Activated B cell treated with CpG ODN at 0.5 μM for 24 hours (primary cell): ENCODE data around the gene COL23A1. TPM values are rescaled to one million over a fixed set of nuclear protein-coding genes. Genes with fewer than 3 reads are reported as not detected.
"Not testable (repeated sequence)": the region's sequence is repeated elsewhere in the genome, so short reads cannot be mapped to it uniquely, and the experiment has no call there.

Source experiments
- ATAC-seq: fragments of 200-7000 bp; cut with Tn5 transposase; one replicate; pipeline ENCODE4 v1.10.0; 2021; ENCODE audit warnings: low read depth, mild to moderate bottlenecking, moderate library complexity
- CTCF ChIA-PET: fragments of 350-600 bp; sonication (Branson Sonifier 250); formaldehyde crosslinking; loops from one replicate; lab custom pipeline; 2021; ENCODE audit warnings: antibody characterized with exemption; lab: Charles Lee
- POLR2A ChIA-PET: fragments of 350-600 bp; sonication (Branson Sonifier 250); formaldehyde crosslinking; loops from one replicate; lab custom pipeline; 2021; ENCODE audit warnings: antibody characterized with exemption; lab: Charles Lee
- DNase-seq: peaks from one replicate; pipeline ENCODE4 v3.0.0; 2022
- H3K27ac Mint-ChIP-seq: one replicate; pipeline ENCODE4 v1.8.0; 2020; ENCODE audit warnings: mixed read lengths
- H3K27me3 Mint-ChIP-seq: one replicate; pipeline ENCODE4 v1.8.0; 2021; ENCODE audit warnings: mixed read lengths
- H3K36me3 Mint-ChIP-seq: one replicate; pipeline ENCODE4 v1.8.0; 2021; ENCODE audit warnings: low read depth, mixed read lengths
- H3K4me1 Mint-ChIP-seq: one replicate; pipeline ENCODE4 v1.8.0; 2021; ENCODE audit warnings: mixed read lengths
- H3K4me3 Mint-ChIP-seq: one replicate; pipeline ENCODE4 v1.8.0; 2020; ENCODE audit warnings: mild to moderate bottlenecking, mixed read lengths
- H3K9me3 Mint-ChIP-seq: one replicate; pipeline ENCODE4 v1.8.0; 2020; ENCODE audit warnings: mixed read lengths
- intact Hi-C: fragments of 100-400 bp; cut with micrococcal nuclease; formaldehyde crosslinking; loops from one replicate; pipeline ENCODE4 v1.15.1; 2024
- total RNA-seq: library from RNA; stranded (reverse); gene quantifications from 2 replicates; pipeline ENCODE4 v1.2.3, GENCODE V29; 2022
- TF ChIP-seq, protein P1 (sequence below): fragments of 200-600 bp; IDR thresholded peaks from one replicate; pipeline ENCODE4 v1.8.0; 2022; ENCODE audit warnings: antibody characterized with exemption, mild to moderate bottlenecking

COL23A1 gene
- total RNA-seq, 1 donor from 2014 or later: not detected

DNA sequence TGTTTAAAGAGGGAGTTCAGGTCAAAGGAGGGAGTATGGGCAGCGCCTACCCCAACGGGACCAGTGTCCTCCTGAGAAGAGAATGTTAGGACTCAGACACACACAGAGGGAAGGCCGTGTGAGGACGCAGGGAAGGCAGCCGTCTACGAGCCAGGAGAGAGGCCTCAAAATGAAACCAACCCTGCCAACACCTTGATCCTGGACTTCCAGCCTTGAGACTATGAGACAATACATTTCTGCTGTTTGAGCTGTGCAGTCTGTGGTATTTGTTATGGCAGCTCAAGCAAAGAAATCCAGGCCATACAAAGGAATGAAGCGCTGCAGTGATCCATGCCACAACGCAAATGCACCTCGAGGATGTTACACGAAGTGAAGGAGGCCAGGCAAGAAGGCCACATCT is 97.9 kb downstream of the COL23A1 start:
- no peaks in the 10 kb centered on the region for H3K9me3 Mint-ChIP-seq
- H3K4me3 Mint-ChIP-seq: no peak overlapping the region
- H3K27me3 Mint-ChIP-seq: peaks cover 16% of the 10 kb centered on the region
- no peaks in the 10 kb centered on the region for H3K36me3 Mint-ChIP-seq
- TF ChIP-seq, protein P1, sequence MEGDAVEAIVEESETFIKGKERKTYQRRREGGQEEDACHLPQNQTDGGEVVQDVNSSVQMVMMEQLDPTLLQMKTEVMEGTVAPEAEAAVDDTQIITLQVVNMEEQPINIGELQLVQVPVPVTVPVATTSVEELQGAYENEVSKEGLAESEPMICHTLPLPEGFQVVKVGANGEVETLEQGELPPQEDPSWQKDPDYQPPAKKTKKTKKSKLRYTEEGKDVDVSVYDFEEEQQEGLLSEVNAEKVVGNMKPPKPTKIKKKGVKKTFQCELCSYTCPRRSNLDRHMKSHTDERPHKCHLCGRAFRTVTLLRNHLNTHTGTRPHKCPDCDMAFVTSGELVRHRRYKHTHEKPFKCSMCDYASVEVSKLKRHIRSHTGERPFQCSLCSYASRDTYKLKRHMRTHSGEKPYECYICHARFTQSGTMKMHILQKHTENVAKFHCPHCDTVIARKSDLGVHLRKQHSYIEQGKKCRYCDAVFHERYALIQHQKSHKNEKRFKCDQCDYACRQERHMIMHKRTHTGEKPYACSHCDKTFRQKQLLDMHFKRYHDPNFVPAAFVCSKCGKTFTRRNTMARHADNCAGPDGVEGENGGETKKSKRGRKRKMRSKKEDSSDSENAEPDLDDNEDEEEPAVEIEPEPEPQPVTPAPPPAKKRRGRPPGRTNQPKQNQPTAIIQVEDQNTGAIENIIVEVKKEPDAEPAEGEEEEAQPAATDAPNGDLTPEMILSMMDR: no peak
- ATAC-seq: no peak
- H3K27ac Mint-ChIP-seq: no peak overlapping the region
- CTCF ChIA-PET: no interaction called here
- intact Hi-C loops: no loop called here
- POLR2A ChIA-PET: no interaction called here
- H3K4me1 Mint-ChIP-seq: no peaks in the 10 kb centered on the region
- DNase-seq: no peak

DNA sequence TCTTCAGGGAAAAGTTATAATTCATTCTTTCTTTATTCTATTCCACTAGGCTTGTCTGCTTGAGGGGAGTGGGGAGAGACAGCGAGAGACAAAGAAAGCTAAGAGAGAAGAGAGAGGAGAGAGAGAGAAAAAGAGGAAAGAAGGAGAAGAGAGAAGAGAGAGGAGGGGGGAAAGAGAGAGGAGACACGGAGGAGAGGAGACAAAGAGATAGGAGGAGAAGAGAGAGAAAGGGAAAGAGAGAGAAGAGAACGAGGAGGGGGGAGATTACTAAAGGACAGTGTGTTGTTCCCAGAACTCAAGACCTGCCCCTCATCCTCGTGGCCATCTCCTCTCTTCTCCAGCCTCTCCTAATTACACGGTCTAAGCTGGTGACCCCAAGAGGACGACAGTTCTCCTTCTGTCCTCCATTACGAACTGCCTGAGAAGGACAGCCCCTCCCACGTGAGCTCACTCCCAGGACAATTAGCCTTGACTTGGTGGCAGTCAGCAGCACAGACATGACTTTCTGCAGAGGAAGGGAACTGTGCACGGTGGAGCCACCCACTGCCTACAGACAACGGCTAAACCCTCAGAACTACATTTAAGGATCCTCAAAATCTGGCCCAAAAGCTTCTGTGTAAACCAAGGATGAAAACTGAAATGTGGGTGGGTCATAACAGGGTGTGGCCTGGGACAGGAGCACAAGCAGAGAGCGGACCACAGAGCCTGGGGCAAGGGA is 99.1 kb downstream of the COL23A1 start:
- POLR2A ChIA-PET: no interaction called here
- CTCF ChIA-PET: no interaction called here

DNA sequence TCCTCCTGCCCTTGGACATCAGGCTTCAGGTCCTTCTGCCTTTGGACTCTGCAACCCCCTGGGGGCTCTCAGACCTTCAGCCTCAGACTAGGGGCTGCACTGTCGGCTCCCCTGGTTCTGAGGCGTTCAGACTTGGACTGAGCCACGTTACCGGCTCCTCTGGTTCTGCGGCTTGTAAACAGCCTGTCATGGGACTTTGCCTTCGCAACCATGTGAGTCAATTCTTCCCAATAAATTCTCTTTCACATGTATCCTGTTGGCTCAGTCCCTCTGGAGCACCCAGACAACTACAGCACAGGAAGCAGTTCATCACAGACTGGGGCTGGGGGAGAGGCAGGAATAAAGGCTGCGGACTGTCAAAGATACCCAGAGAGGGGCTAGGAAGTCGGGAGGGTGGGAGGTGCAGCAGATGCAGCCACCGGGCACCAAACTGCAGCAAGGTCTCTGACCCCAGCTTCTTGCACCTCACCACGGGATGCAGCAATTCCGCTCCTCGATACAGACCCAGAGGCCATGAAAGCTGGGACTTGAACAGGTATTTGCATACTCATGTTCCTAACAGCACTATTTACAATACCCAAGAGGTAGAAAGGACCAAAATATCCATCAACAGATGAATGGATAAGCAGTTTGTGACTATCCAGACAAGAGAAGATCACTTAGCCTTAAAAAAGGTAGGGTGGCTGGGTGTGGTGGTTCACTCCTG is 100.8 kb downstream of the COL23A1 start:
- CTCF ChIA-PET: no interaction called here
- POLR2A ChIA-PET: no interaction called here
- H3K9me3 Mint-ChIP-seq: no peaks in the 10 kb centered on the region
- H3K4me3 Mint-ChIP-seq: no peak overlapping the region
- H3K36me3 Mint-ChIP-seq: no peaks in the 10 kb centered on the region
- no peak overlapping the region for H3K27ac Mint-ChIP-seq
- intact Hi-C loops: no loop called here
- H3K4me1 Mint-ChIP-seq: no peaks in the 10 kb centered on the region
- TF ChIP-seq, protein P1: no peak
- no peak for ATAC-seq
- peaks cover 17% of the 10 kb centered on the region for H3K27me3 Mint-ChIP-seq
- no peak for DNase-seq

More for the DNA sequence above, 99.1 kb downstream of the COL23A1 start:
- TF ChIP-seq, protein P1: no peak
- Mint-ChIP-seq H3K4me1 (no peaks in the 10 kb centered on the region), H3K27me3 (peaks cover 22% of the 10 kb centered on the region), H3K27ac (no peak overlapping the region), H3K36me3 (no peaks in the 10 kb centered on the region), H3K9me3 (no peaks in the 10 kb centered on the region), H3K4me3 (no peak overlapping the region)
- no peak for ATAC-seq
- intact Hi-C loops: no loop called here
- no peak for DNase-seq

DNA sequence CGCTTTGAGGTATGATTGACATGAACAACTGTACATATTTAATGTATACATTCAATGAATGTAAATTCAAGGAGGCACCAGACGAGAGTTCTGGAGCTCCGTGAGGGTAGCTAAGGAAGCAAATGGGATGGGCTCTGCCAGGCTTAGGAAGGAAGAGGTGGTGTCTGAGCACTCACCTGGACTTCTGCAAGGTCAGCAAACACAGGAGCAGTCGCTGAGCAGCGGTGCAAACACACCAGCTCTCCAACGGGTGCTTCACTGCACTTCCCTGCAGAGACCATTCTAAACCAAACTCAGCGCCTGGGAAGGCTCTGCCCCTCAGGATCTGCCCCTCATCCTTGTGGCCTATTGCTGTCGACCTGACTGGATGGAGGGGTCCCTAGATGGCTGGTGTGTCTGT is 101.5 kb downstream of the COL23A1 start:
- Mint-ChIP-seq H3K4me1 (no peaks in the 10 kb centered on the region), H3K27ac (no peak overlapping the region), H3K4me3 (no peak overlapping the region), H3K9me3 (no peaks in the 10 kb centered on the region), H3K27me3 (peaks cover 13% of the 10 kb centered on the region), H3K36me3 (no peaks in the 10 kb centered on the region)
- ATAC-seq: no peak
- ChIA-PET CTCF (no interaction called here), POLR2A (no interaction called here)
- intact Hi-C loops: no loop called here
- TF ChIP-seq, protein P1: no peak
- DNase-seq: no peak

DNA sequence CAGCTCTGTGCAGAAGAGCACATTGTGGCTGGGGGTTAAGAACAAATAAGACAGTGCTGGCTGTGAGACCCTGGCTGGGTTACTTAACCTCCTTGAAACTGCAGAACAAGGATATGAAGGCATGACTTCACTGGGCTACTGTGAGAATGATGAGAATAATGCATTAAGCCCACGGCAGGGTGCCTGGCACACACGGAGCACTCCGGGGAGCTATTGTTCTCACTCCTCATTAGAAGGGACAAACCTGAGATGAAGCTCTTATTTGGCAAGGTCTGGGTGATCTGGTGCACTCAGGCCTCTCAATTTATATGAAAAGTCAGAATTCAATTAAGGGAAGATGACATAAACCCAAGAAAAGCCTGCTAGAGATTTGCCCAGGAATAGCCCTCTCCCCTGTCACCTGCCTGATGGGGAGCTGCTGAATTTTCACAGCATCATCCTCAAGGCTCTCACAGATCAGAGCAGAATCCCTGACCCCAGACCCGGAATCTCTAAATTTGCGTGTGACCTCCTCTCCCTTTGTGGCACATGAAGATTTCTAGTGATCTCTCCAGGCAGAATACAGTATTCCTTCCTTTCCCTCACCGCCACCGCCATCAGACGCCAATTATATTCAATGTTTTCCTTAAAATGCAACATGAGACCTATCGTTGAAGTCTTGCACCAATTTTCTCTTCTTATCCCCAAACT is 102.1 kb downstream of the COL23A1 start:
- ATAC-seq: no peak
- Mint-ChIP-seq H3K36me3 (no peaks in the 10 kb centered on the region), H3K9me3 (no peaks in the 10 kb centered on the region), H3K4me3 (no peak overlapping the region), H3K4me1 (no peaks in the 10 kb centered on the region), H3K27ac (no peak overlapping the region), H3K27me3 (peaks cover 12% of the 10 kb centered on the region)
- POLR2A ChIA-PET: no interaction called here
- TF ChIP-seq, protein P1: no peak
- intact Hi-C loops: no loop called here
- DNase-seq: no peak
- CTCF ChIA-PET: no interaction called here

DNA sequence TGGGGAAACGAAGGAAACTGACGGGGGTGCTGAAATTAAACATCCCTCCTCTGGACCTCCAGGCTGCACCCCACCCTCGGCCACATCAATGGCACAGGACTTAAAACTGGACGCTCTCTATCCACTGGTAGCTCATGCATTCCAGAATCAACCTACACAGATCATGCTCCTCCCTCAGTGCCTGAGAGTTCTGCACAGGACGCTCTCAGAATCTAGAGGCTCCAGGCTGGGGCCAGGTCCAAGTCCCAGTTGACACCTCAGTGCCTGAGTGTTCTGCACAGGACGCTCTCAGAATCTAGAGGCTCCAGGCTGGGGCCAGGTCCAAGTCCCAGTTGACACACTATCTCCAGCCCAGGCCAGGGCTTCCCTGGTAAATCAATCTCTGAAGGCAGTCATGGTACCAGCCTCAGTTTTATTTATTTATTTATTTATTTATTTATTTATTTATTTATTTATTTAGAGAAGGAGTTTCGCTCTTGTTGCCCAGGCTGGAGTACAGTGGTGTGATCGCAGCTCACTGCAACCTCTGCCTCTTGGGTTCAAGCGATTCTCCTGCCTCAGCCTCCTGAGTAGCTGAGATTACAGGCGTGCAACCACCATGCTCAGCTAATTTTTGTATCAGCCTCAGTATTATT is 103.2 kb downstream of the COL23A1 start:
- CTCF ChIA-PET, H3K4me3 Mint-ChIP-seq, POLR2A ChIA-PET, H3K4me1 Mint-ChIP-seq, H3K36me3 Mint-ChIP-seq, DNase-seq, H3K27ac Mint-ChIP-seq, H3K9me3 Mint-ChIP-seq, ATAC-seq, intact Hi-C loops: not testable (repeated sequence)
- H3K27me3 Mint-ChIP-seq: peaks cover 12% of the 10 kb centered on the region
